ENCODE measurements around the gene NEK5.

DNA sequence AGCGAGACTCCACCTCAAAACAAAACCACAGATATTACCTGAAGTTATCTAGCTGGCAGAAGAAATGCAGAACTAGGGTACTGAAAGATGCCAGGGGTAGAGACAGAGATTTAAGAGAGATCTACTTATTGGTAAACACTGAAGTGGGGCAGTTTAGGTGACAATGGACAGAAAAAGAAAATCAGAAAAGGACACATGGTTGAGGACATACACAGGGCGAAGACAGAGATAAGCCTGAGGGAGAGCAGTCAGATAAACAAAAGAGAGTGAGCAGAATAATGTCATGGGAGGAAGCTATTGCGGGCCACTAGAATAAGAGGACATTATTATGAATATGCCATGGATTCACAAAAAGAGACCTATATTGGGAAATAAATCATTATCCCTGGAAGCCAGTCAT is 3.3 kb downstream of the NEK5 start:
- TF ChIP-seq, protein P1, sequence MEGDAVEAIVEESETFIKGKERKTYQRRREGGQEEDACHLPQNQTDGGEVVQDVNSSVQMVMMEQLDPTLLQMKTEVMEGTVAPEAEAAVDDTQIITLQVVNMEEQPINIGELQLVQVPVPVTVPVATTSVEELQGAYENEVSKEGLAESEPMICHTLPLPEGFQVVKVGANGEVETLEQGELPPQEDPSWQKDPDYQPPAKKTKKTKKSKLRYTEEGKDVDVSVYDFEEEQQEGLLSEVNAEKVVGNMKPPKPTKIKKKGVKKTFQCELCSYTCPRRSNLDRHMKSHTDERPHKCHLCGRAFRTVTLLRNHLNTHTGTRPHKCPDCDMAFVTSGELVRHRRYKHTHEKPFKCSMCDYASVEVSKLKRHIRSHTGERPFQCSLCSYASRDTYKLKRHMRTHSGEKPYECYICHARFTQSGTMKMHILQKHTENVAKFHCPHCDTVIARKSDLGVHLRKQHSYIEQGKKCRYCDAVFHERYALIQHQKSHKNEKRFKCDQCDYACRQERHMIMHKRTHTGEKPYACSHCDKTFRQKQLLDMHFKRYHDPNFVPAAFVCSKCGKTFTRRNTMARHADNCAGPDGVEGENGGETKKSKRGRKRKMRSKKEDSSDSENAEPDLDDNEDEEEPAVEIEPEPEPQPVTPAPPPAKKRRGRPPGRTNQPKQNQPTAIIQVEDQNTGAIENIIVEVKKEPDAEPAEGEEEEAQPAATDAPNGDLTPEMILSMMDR (IDR thresholded peaks at IDR 0.05), result no peak
- TF ChIP-seq POLR2AphosphoS5 (IDR thresholded peaks at IDR 0.05) (no peak), EP300 (IDR thresholded peaks at IDR 0.05) (no peak)

Data from upper lobe of left lung (tissue), 4 donors.